Heart right ventricle (tissue), 16 donors: ENCODE results near the gene LIM2. TPM values are rescaled to one million over a fixed set of nuclear protein-coding genes. Genes with fewer than 3 reads are reported as not detected.

Experiments
- ATAC-seq, 8 donors: fragments of 200-7000 bp; cut with Tn5 transposase; one replicate each; pipeline ENCODE4 v1.9.1; 2020; ENCODE audit warnings: mild to moderate bottlenecking in 8 of 8, moderate library complexity in 8 of 8, moderate number of reproducible peaks in 1 of 8
- DNase-seq, 2 donors: peaks; one replicate each; pipeline ENCODE4 v3.0.0-alpha.2; 2020
- H3K27ac ChIP-seq, 10 donors: fragments of 200-600 bp; sonication (generic) in 2 of 10; one replicate each; pipeline versions ENCODE4 v1.5.0 to v1.8.0; 2020 to 2022; ENCODE audit warnings: mild to moderate bottlenecking in 3 of 10
- H3K27me3 ChIP-seq, 7 donors: fragments of 200-600 bp; one replicate each; pipeline ENCODE4 v1.8.0; 2021 to 2022; ENCODE audit warnings: mild to moderate bottlenecking in 2 of 7
- H3K36me3 ChIP-seq, 9 donors: fragments of 200-600 bp; sonication (generic) in 1 of 9; one replicate each; pipeline versions ENCODE4 v1.5.0 to v1.8.0; 2020 to 2022; ENCODE audit warnings: mild to moderate bottlenecking in 2 of 9
- H3K4me1 ChIP-seq, 9 donors: fragments of 200-600 bp; sonication (generic) in 1 of 9; one replicate each; pipeline versions ENCODE4 v1.5.0 to v1.8.0; 2020 to 2022; ENCODE audit warnings: mild to moderate bottlenecking in 4 of 9
- H3K4me3 ChIP-seq, 10 donors: fragments of 200-600 bp; sonication (generic) in 2 of 10; one replicate each; pipeline versions ENCODE4 v1.5.0 to v1.8.0; 2020 to 2022; ENCODE audit warnings: mild to moderate bottlenecking in 7 of 10, moderate library complexity in 2 of 10
- H3K9me3 ChIP-seq, 11 donors: fragments of 200-600 bp in 10 of 11; sonication (generic) in 2 of 11; one replicate each; pipeline versions ENCODE4 v1.5.0 to v1.8.0; 2013 to 2022; ENCODE audit warnings: mild to moderate bottlenecking in 2 of 11, control low read depth in 1 of 11, moderate library complexity in 1 of 11
- CTCF ChIP-seq, 9 donors: fragments of 200-600 bp; sonication (generic) in 2 of 9; IDR thresholded peaks; one replicate each; pipeline versions ENCODE4 v1.5.0 to v1.8.0; 2021 to 2022; ENCODE audit warnings: antibody characterized with exemption in 9 of 9, mild to moderate bottlenecking in 5 of 9, moderate library complexity in 1 of 9
- WGBS, 2 donors: extraction: QIAGEN DNeasy Blood & Tissue Kit; methylation state at CpG; one replicate each; pipeline ENCODE4 v1.1.7; 2013; ENCODE audit warnings: inconsistent platforms in 1 of 2; 5-methylcytosine and 5-hydroxymethylcytosine counted together
- intact Hi-C, 10 donors: fragments of 100-400 bp; cut with DNase I; formaldehyde crosslinking; loops; one replicate each; pipeline versions ENCODE4 v1.11.1 to v1.14.2; 2022
- polyA plus RNA-seq, 2 donors: library from polyadenylated mRNA; stranded (reverse); fragments of 200-250 nt; gene quantifications; one replicate each; pipeline ENCODE4 v1.2.3, GENCODE V29; 2013
- total RNA-seq, 10 donors: library from RNA; stranded (reverse); fragmentation: NEBNext Ultra II Directional in 3 of 10; extraction: Animal tissue kit (Norgen Biotek cat#: 25700) in 3 of 10; gene quantifications; one replicate each; pipeline versions ENCODE4 v1.2.1 to v1.2.4, GENCODE V29; 2021 to 2023
- donor health status: Arrhythmogenic right ventricular cardiomyopathy.
- donor health status: ischemic (EF 13 %, LVEDD 7.1; RV severe dilation, severe dysfunction).
- donor health status: healthy with polysubstance abuse.
- donor health status: DM: no; HTN: yes; CAD: no.
- donor health status: DM: no; HTN: no; CAD: no.
- donor health status: ischemic (EF 25% LVEDD 6.9; RV normal size, moderate dysfunction).
- donor health status: ischemic (EF 25% LVEDD 5.7; RV mildly dilated, moderate dysfunction).
- donor health status: healthy.
- donor health status: DM: yes; HTN: yes; CAD: no.
- donor health status: Ischemic cardiomyopathy.
- donor health status: ischemic (EF 35%, LVEDD 5.7; RV mildly dilated, moderate dysfunction).
- donor health status: nonischemic (EF 11% LVEDD 7.7; RV severe dilation, severe dysfunction).
- donor health status: DM: yes; HTN: yes; CAD: no.
- donor health status: PGD.
- donor health status: ischemic (EF 29% LVEDD 5.4; RV normal size, mild dysfunction).
- donor health status: nonischemic (EF 23%, LVEDD 6.1; RV moderate dilation, normal function).

Gene LIM2
- total and polyA plus RNA-seq, 12 donors: not detected

GRCh38 chr19:51367255-51367564 lies 20.6 kb downstream of the LIM2 start:
- Histone ChIP-seq H3K4me3 (peak overlapping the region; percentile 60 to 93 (median 80)), H3K9me3 (no peaks in the 10 kb centered on the region), H3K27me3 (no peaks in the 10 kb centered on the region), H3K27ac (peak overlapping the region; percentile 89 to 98 (median 96)), H3K36me3 (no peaks in the 10 kb centered on the region), H3K4me1 (peaks cover 0 to 50% (median 26%) of the 10 kb centered on the region in 9 donors)
- WGBS, 2 donors: 0% methylated on average over 15 of the region's 15 CpGs
- DNase-seq (peak; percentile 37 to 50), ATAC-seq (peak in 2 of 8 donors; percentile 0 to 5)
- intact Hi-C loops: loop anchor here in 4 of 10 donors (1.0 to 10.0 kb wide), 4 partner anchors 27 to 262 kb away; partner anchors contain the start of gene CTU1 (in 1 of the 4)
- no peak for TF ChIP-seq CTCF (IDR thresholded peaks at IDR 0.05)

- DNase-seq: peak; percentile 97 to 99
- Histone ChIP-seq H3K9me3 (no peaks in the 10 kb centered on the region), H3K27me3 (no peaks in the 10 kb centered on the region), H3K36me3 (no peaks in the 10 kb centered on the region), H3K4me1 (peaks cover 0 to 45% (median 27%) of the 10 kb centered on the region in 9 donors), H3K4me3 (peak overlapping the region; percentile 60 to 93 (median 80)), H3K27ac (peak overlapping the region; percentile 89 to 98 (median 96))
- peak; percentile 77 to 91 (median 86) for ATAC-seq
- no peak for TF ChIP-seq CTCF (IDR thresholded peaks at IDR 0.05)
- intact Hi-C loops: loop anchor here in 4 of 10 donors (1.0 to 10.0 kb wide), 5 partner anchors 27 to 262 kb away; partner anchors contain the start of gene CTU1 (in 1 of the 4)
- WGBS, 2 donors: 0 to 1% methylated on average over 53 to 54 of the region's 54 CpGs
These were observed 21.2 kb downstream of the LIM2 start for GRCh38 chr19:51366389-51367254.

- intact Hi-C loops: loop anchor here in 4 of 10 donors (1.0 to 10.0 kb wide), 4 partner anchors 27 to 261 kb away; partner anchors contain the start of gene CTU1 (in 1 of the 4)
- no peaks in the 10 kb centered on the region for H3K9me3 ChIP-seq
- peak within 1 kb of the TSS; percentile 89 to 98 (median 96) for H3K27ac ChIP-seq
- H3K4me1 ChIP-seq: peaks cover 0 to 44% (median 27%) of the 10 kb centered on the region in 9 donors
- ATAC-seq (no peak), DNase-seq (no peak)
- TF ChIP-seq CTCF (IDR thresholded peaks at IDR 0.05): no peak
- 0 to 1% methylated on average over 27 of the region's 27 CpGs for WGBS, 2 donors
- no peaks in the 10 kb centered on the region for H3K27me3 ChIP-seq
- peak within 1 kb of the TSS; percentile 60 to 93 (median 80) for H3K4me3 ChIP-seq
- no peaks in the 10 kb centered on the region for H3K36me3 ChIP-seq
These were observed 21.8 kb downstream of the LIM2 start, which contains the start of gene ETFB for GRCh38 chr19:51365965-51366388. ETFB (minus strand) TSS chr19:51366388; CDS start chr19:51366326, 62 bp downstream.

GRCh38 chr19:51365211-51365964 lies 22.4 kb downstream of the LIM2 start:
- intact Hi-C loops: loop anchor here in 1 of 10 donors (10.0 kb wide), 1 partner anchor 261 kb away; the partner anchor contains the start of gene CTU1
- no peaks in the 10 kb centered on the region for H3K36me3 ChIP-seq
- no peaks in the 10 kb centered on the region for H3K9me3 ChIP-seq
- DNase-seq (peak in 1 of 2 donors; percentile 30), ATAC-seq (no peak)
- H3K27me3 ChIP-seq: no peaks in the 10 kb centered on the region
- 11 to 14% methylated on average over 10 of the region's 10 CpGs for WGBS, 2 donors
- TF ChIP-seq CTCF (IDR thresholded peaks at IDR 0.05): peak in 1 of 9 donors; percentile 4
- H3K27ac ChIP-seq: peak overlapping the region; percentile 89 to 98 (median 96)
- peak overlapping the region; percentile 60 to 93 (median 78) for H3K4me3 ChIP-seq
- H3K4me1 ChIP-seq: peaks cover 0 to 44% (median 27%) of the 10 kb centered on the region in 9 donors
